Measurements from ENCODE around the gene ABCC3.

DNA sequence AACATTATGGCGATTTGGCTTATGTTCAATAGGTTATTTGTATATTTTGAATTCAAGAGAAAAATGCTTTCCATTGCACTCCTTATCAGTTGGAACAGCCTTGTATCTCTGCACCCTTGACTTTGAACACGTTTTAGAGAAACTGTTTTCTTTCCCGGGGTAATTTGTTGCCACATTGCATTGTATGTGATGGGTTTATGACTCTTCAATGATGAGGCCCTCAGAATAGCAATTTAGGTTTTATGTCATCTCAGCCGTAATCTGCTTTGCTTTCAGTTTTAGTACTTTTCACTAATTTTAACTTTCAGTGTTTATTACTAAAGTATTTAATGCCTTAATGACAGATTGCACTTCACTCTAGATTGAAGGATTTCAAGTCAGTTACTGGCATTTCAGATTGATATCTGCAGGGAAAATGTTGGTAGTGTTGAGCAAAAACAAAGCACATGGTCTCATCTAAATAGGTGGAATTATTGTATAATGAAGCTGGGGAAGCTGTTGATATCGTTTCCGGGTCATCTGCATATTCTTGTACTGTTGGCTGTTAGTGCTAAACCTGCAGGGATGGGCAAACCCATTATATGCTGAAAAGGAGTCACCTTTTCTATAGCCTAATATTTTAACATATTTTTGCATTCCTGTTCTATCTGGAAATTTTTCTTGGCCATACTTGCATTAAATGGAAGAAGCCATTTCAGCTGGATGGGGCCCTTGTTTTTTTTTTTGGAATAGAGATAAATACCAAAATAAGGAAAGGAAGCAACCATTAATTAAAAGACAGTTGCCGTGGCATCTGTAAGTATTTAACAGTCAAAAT, 86.7 kb downstream of the ABCC3 start:
- TF ChIP-seq CTCF (IDR thresholded peaks at IDR 0.05) = no peak
- TF ChIP-seq POLR2A (IDR thresholded peaks at IDR 0.05) = no peak
- no peak for TF ChIP-seq POLR2AphosphoS5 (IDR thresholded peaks at IDR 0.05)

Data from breast epithelium (tissue), 3 donors.